ENCODE measurements around the gene P2RX7.

DNA sequence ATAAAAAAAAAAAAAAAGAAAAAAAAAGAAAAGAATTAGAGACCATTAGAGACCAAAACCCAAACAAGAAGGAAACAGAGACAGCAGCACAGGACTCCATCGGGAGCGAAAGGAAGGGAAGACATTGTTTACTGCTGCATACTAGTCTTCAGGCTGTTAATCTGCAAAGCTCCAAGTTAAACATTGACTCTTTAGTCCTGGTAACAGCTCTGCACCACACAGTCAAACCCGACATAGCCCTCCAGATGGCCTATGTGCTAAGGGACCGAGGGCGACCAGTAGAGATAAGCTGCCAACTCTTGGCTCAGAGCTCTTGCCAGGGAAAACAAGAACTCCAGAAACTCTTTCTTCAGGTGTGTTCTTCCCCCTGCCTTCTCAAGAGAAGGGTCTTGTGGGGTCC, 85.1 kb downstream of the P2RX7 start:
- TF ChIP-seq, protein P1, sequence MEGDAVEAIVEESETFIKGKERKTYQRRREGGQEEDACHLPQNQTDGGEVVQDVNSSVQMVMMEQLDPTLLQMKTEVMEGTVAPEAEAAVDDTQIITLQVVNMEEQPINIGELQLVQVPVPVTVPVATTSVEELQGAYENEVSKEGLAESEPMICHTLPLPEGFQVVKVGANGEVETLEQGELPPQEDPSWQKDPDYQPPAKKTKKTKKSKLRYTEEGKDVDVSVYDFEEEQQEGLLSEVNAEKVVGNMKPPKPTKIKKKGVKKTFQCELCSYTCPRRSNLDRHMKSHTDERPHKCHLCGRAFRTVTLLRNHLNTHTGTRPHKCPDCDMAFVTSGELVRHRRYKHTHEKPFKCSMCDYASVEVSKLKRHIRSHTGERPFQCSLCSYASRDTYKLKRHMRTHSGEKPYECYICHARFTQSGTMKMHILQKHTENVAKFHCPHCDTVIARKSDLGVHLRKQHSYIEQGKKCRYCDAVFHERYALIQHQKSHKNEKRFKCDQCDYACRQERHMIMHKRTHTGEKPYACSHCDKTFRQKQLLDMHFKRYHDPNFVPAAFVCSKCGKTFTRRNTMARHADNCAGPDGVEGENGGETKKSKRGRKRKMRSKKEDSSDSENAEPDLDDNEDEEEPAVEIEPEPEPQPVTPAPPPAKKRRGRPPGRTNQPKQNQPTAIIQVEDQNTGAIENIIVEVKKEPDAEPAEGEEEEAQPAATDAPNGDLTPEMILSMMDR (IDR thresholded peaks at IDR 0.05) = no peak
- TF ChIP-seq, protein P2, sequence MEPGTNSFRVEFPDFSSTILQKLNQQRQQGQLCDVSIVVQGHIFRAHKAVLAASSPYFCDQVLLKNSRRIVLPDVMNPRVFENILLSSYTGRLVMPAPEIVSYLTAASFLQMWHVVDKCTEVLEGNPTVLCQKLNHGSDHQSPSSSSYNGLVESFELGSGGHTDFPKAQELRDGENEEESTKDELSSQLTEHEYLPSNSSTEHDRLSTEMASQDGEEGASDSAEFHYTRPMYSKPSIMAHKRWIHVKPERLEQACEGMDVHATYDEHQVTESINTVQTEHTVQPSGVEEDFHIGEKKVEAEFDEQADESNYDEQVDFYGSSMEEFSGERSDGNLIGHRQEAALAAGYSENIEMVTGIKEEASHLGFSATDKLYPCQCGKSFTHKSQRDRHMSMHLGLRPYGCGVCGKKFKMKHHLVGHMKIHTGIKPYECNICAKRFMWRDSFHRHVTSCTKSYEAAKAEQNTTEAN (CRISPR knock-in tag; IDR thresholded peaks at IDR 0.05) = no peak
- TF ChIP-seq, protein P3, sequence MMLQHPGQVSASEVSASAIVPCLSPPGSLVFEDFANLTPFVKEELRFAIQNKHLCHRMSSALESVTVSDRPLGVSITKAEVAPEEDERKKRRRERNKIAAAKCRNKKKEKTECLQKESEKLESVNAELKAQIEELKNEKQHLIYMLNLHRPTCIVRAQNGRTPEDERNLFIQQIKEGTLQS (CRISPR knock-in tag; conservative IDR thresholded peaks at IDR 0.05) = no peak
- TF ChIP-seq ZNF263 (CRISPR knock-in tag; IDR thresholded peaks at IDR 0.05; ENCODE audit: low read depth) (no peak), ATF1 (CRISPR knock-in tag; IDR thresholded peaks at IDR 0.05) (no peak)
- TF ChIP-seq, protein P4, sequence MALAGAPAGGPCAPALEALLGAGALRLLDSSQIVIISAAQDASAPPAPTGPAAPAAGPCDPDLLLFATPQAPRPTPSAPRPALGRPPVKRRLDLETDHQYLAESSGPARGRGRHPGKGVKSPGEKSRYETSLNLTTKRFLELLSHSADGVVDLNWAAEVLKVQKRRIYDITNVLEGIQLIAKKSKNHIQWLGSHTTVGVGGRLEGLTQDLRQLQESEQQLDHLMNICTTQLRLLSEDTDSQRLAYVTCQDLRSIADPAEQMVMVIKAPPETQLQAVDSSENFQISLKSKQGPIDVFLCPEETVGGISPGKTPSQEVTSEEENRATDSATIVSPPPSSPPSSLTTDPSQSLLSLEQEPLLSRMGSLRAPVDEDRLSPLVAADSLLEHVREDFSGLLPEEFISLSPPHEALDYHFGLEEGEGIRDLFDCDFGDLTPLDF (CRISPR knock-in tag; IDR thresholded peaks at IDR 0.05) = no peak
